PC-3 (cell line): ENCODE results near the gene MGMT.

Experiments used
- EZH2 ChIP-seq: fragments of 300-600 bp; sonication (generic); IDR thresholded peaks from one replicate; pipeline ENCODE4 v1.6.1; 2017; ENCODE audit warnings: antibody characterized with exemption, mild to moderate bottlenecking, low read length; ENCODE audit not compliant: unreplicated experiment
- EZH2phosphoT487 ChIP-seq: fragments of 300-600 bp; sonication (generic); IDR thresholded peaks from 2 replicates; pipeline ENCODE4 v1.6.1; 2018; ENCODE audit warnings: mild to moderate bottlenecking, antibody characterized with exemption, low read length, borderline replicate concordance
- TF ChIP-seq, protein P1 (sequence below): fragments of 300-600 bp; sonication (generic); conservative IDR thresholded peaks from 2 replicates; pipeline ENCODE4 v1.5.1; 2017; ENCODE audit warnings: antibody characterized with exemption, low read depth, mild to moderate bottlenecking, low read length

DNA sequence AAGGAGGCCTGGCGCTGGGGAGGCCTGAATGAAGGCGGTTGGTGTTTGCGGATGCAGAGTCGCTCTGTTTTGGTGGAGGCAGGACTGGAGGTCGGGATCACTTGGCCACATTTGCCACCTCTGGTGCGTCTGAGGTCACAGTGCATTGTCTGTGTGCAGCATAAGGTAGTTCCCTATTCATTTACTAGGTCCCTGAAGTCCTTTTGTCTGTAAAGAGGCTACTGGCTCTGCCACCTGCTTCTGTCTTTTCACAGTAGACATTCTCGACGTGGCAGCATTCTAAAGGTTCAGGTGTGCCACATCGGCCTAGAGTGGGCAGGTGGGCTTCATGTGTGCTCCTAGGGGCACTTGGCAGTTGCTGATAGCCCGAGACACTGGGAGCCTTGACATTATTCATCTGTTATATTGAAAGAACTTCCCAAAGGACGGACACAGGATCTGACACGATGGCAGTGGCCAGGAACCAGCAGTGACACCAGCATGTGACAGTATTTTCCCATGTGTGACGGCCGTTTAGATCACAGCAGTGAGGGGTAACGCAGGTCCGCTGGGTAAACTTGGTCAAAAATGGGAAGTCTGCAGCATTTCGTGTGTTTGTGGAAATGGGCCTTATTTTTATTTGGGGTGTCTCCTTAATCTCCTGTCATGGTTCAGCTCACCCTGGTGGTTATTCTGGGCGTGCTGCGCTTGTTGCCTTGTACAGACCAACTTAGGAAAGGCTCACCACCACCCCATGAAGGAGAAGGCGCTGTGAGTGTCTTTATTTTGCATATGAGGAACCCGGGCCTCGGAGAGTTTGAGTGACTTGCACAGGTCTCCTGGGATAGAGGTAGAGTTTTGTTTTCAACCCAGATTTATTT is 5.9 kb downstream of the MGMT start:
- TF ChIP-seq, protein P1, sequence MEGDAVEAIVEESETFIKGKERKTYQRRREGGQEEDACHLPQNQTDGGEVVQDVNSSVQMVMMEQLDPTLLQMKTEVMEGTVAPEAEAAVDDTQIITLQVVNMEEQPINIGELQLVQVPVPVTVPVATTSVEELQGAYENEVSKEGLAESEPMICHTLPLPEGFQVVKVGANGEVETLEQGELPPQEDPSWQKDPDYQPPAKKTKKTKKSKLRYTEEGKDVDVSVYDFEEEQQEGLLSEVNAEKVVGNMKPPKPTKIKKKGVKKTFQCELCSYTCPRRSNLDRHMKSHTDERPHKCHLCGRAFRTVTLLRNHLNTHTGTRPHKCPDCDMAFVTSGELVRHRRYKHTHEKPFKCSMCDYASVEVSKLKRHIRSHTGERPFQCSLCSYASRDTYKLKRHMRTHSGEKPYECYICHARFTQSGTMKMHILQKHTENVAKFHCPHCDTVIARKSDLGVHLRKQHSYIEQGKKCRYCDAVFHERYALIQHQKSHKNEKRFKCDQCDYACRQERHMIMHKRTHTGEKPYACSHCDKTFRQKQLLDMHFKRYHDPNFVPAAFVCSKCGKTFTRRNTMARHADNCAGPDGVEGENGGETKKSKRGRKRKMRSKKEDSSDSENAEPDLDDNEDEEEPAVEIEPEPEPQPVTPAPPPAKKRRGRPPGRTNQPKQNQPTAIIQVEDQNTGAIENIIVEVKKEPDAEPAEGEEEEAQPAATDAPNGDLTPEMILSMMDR = no peak
- TF ChIP-seq EZH2 = no peak
- no peak for TF ChIP-seq EZH2phosphoT487
